ENCODE measurements around the gene USP20.

DNA sequence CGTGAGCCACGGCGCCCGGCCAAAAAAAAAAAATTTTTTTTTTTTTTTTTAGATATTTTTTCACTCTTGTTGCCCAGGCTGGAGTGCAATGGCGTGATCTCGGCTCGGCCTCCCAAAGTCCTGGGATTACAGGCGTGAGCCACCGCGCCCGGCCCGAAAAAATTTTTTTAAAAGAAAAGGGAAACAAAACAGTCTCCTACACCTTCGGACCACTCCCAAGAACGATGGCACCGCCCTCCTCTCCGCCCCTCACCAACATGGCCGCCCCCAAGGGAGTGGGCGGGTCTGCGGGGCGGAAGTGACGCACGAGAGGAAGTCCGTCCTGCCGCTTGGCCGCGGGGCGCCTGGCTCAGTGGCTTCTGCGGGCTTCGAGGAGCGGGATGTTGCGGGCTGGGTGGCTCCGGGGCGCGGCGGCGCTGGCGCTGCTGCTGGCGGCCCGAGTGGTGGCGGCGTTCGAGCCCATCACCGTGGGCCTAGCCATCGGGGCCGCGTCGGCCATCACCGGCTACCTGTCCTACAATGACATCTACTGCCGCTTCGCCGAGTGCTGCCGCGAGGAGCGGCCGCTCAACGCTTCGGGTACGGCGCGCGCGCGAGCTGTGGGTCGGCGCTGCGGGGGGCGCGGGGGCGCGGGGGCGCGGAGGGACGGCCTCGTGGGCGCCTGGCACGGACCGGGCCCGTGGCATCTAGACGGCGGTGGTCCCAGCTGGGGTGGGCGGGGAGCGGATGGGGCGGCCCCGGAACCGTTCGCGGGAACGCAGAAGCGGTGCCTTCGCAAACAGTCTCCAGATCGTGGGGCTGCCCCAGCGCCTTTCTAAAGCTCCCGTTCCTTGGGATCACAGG lies 32.2 kb upstream of the USP20 start, which contains the start of gene TOR1B:
- TF ChIP-seq POLR2A (IDR thresholded peaks at IDR 0.05; ENCODE audit: low read length) (peak; percentile 70), GATA1 (IDR thresholded peaks at IDR 0.05; ENCODE audit: low read depth, low read length) (no peak)

Measured in erythroblast (primary cell).